HG02588 (cell line): ENCODE data around the gene SMPX.

Experiments
- ATAC-seq: cut with Tn5 transposase; IDR thresholded peaks from one replicate; pipeline ENCODE4 v1.9.1; 2021; ENCODE audit warnings: mild to moderate bottlenecking, moderate library complexity; ENCODE audit not compliant: unreplicated experiment

Gene SMPX

GRCh38 chrX:21715825-21716224, 42.1 kb downstream of the SMPX start:
- no peak for ATAC-seq

GRCh38 chrX:21715337-21715736, 42.6 kb downstream of the SMPX start:
- no peak for ATAC-seq

- no peak for ATAC-seq
These were observed 46.1 kb downstream of the SMPX start for GRCh38 chrX:21711848-21712197.

GRCh38 chrX:21711129-21711847, 46.6 kb downstream of the SMPX start:
- ATAC-seq, result no peak

- no peak for ATAC-seq
These were observed 49.8 kb downstream of the SMPX start for GRCh38 chrX:21708116-21708515.

- ATAC-seq, result no peak
These were observed 52.7 kb downstream of the SMPX start for GRCh38 chrX:21705225-21705624.

- ATAC-seq, result no peak
These were observed 55.2 kb downstream of the SMPX start for GRCh38 chrX:21702725-21703124.

- no peak for ATAC-seq
These were observed 56.9 kb downstream of the SMPX start for GRCh38 chrX:21700967-21701366.

GRCh38 chrX:21700275-21700674, 57.6 kb downstream of the SMPX start:
- no peak for ATAC-seq

GRCh38 chrX:21699136-21699535, 58.8 kb downstream of the SMPX start:
- ATAC-seq, result no peak

GRCh38 chrX:21698272-21698671, 59.6 kb downstream of the SMPX start:
- ATAC-seq, result no peak

- no peak for ATAC-seq
These were observed 66.4 kb downstream of the SMPX start for GRCh38 chrX:21691512-21692018.

GRCh38 chrX:21683941-21684340, 74.0 kb downstream of the SMPX start:
- no peak for ATAC-seq

- no peak for ATAC-seq
These were observed 79.8 kb downstream of the SMPX start for GRCh38 chrX:21678048-21678612.

- ATAC-seq, result no peak
These were observed 82.0 kb downstream of the SMPX start for GRCh38 chrX:21675931-21676330.

GRCh38 chrX:21674430-21675186, 83.3 kb downstream of the SMPX start:
- no peak for ATAC-seq

GRCh38 chrX:21666679-21667078, 91.2 kb downstream of the SMPX start:
- no peak for ATAC-seq

GRCh38 chrX:21666252-21666651, 91.7 kb downstream of the SMPX start:
- ATAC-seq, result no peak

- ATAC-seq, result no peak
These were observed 95.2 kb downstream of the SMPX start for GRCh38 chrX:21662761-21663160.

- ATAC-seq, result no peak
These were observed 96.6 kb downstream of the SMPX start for GRCh38 chrX:21661316-21661715.

GRCh38 chrX:21660156-21660555, 97.8 kb downstream of the SMPX start:
- no peak for ATAC-seq

- ATAC-seq, result no peak
These were observed 98.6 kb downstream of the SMPX start for GRCh38 chrX:21659320-21659719.
